Islet precursor cell (in vitro differentiated cells): Measurements from ENCODE around the gene IFT52.

ENCODE experiments used
- DNase-seq: peaks from one replicate; pipeline ENCODE4 v3.0.0-alpha.2; 2018

The IFT52 gene

GRCh38 chr20:43695571-43695970 lies 104.8 kb downstream of the IFT52 start:
- DNase-seq, result no peak
